ENCODE measurements around the gene COX4I2.

GRCh38 chr20:31684153-31685015 is 46.7 kb downstream of the COX4I2 start:
- TF ChIP-seq CTCF (IDR thresholded peaks at IDR 0.05) (no peak), POLR2A (IDR thresholded peaks at IDR 0.05) (no peak)
